H4 (cell line): ENCODE results near the gene CACNA1C. TPM values are rescaled to one million over a fixed set of nuclear protein-coding genes. Genes with fewer than 3 reads are reported as not detected.
A peak's percentile ranks its signal among the peaks of the same experiment; 100 is the strongest.

Experiments used
- DNase-seq: peaks from one replicate; pipeline ENCODE4 v3.0.0-alpha.2; 2015; ENCODE audit warnings: low spot score
- total RNA-seq: library from RNA; depleted of rRNA; stranded (reverse); fragments of >200 nt; shearing (Covaris generic); gene quantifications from 2 replicates; pipeline ENCODE4 v1.2.3, GENCODE V29; 2014

Gene CACNA1C
- total RNA-seq, 1 experiment from 2014 or later = 1.5 TPM

- no peak for DNase-seq
Measured at GRCh38 chr12:2297658-2298057, 244.9 kb downstream of the CACNA1C start.

- DNase-seq = peak; percentile 43
Measured at GRCh38 chr12:2298556-2299200, 245.9 kb downstream of the CACNA1C start.

DNA sequence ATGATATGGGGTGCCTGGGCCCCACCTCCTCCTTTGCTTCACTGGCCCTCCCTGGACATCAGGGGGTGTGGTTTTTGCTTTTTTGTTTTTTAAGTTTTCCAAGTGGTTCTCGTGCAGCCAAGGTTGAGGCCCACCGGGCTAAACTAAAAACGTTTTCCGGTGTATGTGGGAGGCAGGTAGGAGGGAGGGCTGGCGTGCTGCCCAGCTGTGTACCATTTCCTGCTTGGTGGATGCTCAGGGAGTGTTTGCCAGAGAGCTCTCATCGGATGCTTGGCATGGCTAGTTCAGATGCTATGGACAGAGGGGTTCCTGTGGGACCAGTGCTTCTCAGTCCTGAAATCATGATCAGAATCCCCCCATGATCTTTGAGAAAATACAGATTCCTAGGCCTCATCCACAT, 246.4 kb downstream of the CACNA1C start:
- DNase-seq = peak; percentile 81

DNA sequence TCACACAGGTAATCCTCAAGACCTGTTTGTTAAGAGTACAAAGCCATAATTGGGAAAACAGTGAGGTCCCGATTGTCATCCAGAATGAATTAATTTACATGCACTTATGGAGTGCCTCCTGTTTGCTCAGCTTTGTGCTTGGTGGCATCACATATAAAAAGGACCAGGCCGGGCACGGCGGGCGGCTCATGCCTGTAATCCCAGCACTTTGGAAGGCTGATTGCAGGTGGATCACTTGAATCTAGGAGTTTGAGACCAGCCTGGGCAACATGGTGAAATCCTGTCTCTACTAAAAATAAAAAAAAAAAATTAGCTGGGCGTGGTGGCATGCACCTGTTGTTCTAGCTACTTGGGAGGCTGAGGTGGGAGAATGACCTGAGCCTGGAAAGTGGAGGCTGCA, 247.4 kb downstream of the CACNA1C start:
- no peak for DNase-seq

GRCh38 chr12:2300886-2301285, 248.1 kb downstream of the CACNA1C start:
- no peak for DNase-seq

- DNase-seq = peak; percentile 94
Measured at GRCh38 chr12:2301531-2302461, 249.0 kb downstream of the CACNA1C start.

DNA sequence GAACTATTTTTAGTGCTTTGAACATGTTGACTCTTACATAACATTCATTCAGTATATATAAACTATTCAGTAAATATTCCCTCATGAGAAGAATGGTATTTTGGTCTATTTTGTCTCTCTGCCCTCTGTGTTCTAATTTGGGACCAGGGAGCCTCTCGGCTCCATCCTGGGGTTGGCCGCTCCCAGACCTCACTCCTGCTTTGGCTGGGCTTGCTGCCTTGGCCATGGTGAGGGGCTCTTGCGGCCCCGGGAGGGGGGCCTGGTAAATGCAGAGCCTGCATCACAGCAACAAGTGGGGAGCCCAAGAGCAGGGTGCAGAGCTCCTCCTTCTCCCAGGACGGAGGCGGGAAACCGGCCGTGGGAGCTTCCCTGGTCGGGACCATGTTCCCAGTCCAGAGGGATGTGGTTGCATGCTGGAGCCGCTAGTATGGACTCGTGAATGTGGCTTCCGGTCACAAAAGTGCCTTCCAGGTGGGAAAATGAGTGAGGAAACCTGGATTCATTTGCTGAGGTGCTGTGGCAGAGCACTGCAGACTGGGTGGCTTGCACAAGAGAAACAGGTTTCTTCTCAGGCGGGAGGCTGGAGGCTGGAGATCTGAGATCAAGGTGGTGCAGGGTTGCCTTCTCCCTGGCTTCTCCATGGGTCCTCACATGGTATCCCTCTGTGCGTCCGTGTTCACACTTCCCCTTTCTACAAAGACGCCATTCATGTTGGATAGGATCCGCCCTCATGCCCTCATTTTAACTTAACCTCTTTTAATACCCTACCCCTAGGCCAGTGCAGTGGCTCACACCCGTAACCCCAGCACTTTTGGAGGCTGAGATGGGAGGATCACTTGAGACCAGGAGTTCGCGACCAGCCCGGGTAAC, 250.2 kb downstream of the CACNA1C start:
- no peak for DNase-seq

GRCh38 chr12:2304223-2304622, 251.4 kb downstream of the CACNA1C start:
- no peak for DNase-seq

DNA sequence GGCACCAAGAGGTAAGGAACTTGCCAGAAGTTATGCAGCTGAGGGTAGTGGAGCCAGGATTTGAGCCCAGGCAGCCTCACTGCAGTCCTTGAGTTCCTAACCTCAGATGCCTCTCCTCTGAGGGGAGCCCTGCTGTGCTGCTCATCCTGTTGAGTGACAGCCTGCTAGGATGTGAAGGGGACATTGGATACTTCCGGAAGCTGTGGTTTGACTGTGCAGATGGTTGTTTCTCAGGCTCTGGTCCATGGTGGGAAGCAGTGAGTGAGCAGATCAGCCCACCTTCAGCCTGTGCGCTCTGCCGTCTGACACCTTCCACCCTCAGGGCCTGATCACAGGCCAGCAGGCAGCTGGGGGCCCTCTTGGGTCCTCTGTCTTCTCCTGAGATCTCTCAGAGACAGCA, 253.2 kb downstream of the CACNA1C start:
- no peak for DNase-seq

- DNase-seq = no peak
Measured at GRCh38 chr12:2306735-2307134, 253.9 kb downstream of the CACNA1C start.

GRCh38 chr12:2307550-2307949, 254.8 kb downstream of the CACNA1C start:
- no peak for DNase-seq

GRCh38 chr12:2309647-2310046, 256.9 kb downstream of the CACNA1C start:
- DNase-seq = no peak

DNA sequence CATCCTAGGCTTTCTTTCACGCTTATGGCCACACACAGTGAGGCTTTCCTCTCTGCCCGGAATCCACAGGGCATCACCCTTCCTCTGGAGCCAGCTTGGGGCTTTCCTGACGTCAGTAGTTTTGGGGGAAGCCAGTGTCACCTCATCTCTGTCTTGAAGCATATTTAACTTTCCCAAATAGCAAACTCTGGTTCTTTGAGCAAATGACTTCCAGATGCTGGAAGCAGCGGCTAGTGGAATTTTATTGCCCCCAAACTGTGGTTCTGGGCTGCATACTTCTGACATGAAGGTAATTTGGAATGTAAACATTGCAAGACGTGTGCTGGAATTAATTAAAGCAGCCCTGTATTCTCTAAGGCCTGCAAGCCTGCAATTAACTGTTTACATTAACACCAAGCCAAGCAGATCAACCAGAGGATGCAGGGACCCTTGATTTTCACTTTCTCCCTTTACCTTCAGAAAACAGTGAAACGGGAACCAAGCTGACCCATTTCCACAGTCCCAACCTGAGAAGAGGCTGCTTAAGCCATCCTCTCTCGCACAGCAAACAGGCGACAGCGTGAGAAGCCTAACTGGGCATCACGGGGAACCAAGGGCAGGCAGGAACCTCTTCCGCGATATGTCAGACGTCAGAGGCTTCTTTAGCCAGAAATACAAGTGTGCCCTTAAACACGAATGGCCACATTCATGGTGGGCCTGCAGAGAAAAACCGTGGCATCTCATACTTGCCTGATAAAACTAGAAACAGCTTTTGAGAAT, 258.4 kb downstream of the CACNA1C start:
- peak; percentile 90 for DNase-seq

DNA sequence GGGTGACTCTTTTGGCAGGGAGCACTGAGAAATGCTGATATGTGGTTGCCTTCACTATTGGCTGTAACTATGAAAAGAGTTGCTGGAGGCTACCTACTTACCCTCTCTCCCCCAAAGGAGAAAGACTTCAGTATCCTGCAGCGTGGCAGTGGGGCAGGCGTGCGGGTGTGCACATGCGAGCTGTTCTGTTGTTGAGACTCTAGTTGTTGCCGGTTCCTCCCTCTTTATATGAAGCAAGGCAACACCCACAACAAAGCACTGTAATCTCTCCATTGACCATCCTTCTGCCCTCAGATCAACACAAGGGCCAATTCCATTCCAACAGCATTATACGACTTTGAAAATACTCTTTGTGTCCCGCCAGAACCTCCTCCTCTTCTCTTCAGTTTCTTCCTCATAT, 259.4 kb downstream of the CACNA1C start:
- no peak for DNase-seq

- no peak for DNase-seq
Measured at GRCh38 chr12:2312770-2313169, 260.0 kb downstream of the CACNA1C start.

- DNase-seq = no peak
Measured at GRCh38 chr12:2314492-2314891, 261.7 kb downstream of the CACNA1C start.

DNA sequence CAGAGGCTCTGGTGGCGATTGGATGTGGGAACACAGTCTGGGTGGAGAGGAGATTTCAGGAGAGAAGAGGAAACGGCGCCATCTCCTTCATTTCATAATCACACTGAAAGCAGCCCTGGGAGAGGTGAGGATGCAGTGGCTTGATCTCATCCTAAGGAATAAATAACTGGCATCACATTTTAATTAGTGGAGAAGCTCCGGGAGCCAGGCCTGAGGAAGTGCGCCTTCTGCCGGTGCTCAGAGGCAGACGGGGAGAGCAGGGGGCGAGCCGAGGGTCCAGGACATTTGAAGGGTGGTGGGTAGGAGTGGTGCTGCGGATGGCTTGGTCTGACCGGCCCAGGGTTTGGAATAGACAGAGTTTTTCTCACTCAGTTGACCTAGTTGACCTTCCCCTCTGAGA, 265.0 kb downstream of the CACNA1C start:
- DNase-seq = no peak

GRCh38 chr12:2318286-2318685, 265.5 kb downstream of the CACNA1C start:
- no peak for DNase-seq

GRCh38 chr12:2319136-2319535, 266.3 kb downstream of the CACNA1C start:
- no peak for DNase-seq

DNA sequence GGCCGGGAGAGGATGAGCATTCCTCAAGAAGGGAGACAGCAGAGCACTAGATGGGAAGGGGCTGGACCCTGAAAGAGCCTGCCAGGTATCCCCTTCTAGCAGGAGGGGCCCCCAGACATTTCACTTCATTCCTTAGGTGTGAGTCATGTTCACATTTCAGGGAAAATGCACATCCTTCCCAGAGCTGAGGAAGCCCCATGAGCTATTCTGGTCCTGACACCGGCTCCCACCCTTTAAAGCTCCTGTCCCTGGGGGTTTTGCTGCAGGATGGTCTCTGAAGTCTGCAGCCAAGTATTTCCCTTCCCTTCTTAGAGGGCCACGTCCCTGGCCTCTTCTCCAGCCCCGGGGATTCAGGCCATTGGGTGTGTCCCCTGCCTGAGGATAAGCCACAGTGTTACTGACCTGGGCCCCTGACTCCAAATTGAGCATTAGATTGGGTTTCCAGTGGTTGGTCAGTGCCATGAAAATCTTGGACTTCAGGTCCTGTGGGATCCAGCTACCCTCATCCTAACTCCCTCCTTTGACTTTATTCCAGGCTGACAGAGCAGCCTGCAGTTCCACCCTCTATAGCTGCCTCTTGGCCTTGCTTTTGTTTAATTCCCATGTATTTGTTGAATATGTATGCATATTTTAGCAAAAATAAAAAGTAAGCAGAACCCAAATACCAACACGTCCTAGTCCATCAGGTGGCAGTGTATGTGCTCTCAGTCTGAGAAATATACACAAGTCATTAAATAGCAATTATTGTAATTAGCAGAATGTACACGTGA, 267.1 kb downstream of the CACNA1C start:
- no peak for DNase-seq

DNA sequence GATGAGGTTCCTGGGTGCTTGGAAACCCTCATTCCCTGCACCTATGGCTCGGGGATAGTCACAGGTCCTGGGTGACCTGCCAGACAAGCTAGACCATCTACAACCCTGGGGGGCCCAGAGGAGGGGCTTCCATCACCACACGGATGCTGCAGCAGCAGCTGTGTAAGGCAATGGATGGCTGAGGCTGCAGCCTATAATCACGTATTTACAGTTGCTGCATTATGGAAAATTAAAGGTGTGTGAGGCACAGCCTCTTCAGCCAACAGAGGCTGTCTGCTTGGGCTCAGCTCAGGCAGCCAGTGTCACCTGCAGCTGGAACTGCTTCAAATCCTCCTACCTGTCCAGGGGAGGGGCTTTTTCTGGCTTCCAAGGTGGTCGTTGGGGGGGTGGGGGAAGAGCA, 268.1 kb downstream of the CACNA1C start:
- no peak for DNase-seq
